GM19025 (cell line): ENCODE results near the gene GPC6.

ENCODE experiments used
- ATAC-seq: cut with Tn5 transposase; IDR thresholded peaks from one replicate; pipeline ENCODE4 v1.9.1; 2021; ENCODE audit warnings: mild to moderate bottlenecking, low read depth, moderate library complexity; ENCODE audit not compliant: unreplicated experiment

GPC6 gene

DNA sequence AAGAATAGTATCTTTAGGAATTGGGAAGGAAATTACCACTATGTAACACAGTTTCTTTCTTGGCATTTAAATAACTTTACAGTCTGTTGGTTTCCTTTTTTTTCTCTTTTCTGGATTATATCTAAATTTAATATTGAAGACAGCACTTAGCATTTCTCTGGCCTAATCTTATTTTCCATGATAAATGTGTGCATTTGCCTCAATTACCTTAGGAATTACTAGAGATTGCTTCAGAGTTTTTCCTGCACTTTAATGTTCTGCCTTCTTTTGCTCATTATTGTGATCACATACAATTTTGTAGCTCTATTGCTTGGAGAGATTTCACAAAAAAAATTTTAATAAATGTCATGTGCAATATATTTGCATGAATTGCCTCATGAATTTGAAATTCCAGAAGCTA lies 1227.7 kb downstream of the GPC6 start:
- ATAC-seq: no peak

- ATAC-seq: no peak
Observed at GRCh38 chr13:94454906-94455305, 1228.3 kb downstream of the GPC6 start.

DNA sequence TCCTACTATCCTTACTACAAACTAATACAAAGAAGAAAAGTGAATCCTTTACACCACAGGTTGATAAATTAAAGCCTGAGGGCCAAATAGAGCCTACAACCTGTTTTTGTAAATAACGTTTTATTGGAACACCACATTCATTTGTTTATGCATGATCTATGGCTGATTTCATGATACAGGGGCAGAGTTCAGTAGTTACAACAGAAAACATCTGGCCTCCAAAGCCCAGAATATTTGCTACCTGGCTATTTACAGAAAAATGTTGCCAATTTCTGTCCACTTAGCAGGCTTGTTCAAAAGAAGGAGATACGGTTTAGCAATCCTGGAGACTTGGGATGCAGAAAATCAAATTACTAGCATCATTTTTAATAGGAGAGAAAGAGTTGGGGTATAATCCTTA lies 1228.8 kb downstream of the GPC6 start:
- ATAC-seq: no peak
